AG09309 (cell line): ENCODE results near the gene TCF19.
A peak's percentile ranks its signal among the peaks of the same experiment; 100 is the strongest.

Experiments
- DNase-seq: peaks from one replicate; pipeline ENCODE4 v3.0.0-alpha.2; 2010; ENCODE audit warnings: low read depth
- H3K4me3 ChIP-seq: 2 replicates; pipeline ENCODE4 v1.5.1; 2011; ENCODE audit warnings: mild to moderate bottlenecking, low read depth, low read length, moderate library complexity; ENCODE audit not compliant: control insufficient read depth
- TF ChIP-seq, protein P1 (sequence below): IDR thresholded peaks from 2 replicates; pipeline ENCODE4 v1.5.1; 2011; ENCODE audit warnings: mild to moderate bottlenecking, low read depth, low read length, inconsistent platforms; ENCODE audit not compliant: insufficient read depth, control insufficient read depth; ENCODE audit errors: missing control alignments

Gene TCF19

DNA sequence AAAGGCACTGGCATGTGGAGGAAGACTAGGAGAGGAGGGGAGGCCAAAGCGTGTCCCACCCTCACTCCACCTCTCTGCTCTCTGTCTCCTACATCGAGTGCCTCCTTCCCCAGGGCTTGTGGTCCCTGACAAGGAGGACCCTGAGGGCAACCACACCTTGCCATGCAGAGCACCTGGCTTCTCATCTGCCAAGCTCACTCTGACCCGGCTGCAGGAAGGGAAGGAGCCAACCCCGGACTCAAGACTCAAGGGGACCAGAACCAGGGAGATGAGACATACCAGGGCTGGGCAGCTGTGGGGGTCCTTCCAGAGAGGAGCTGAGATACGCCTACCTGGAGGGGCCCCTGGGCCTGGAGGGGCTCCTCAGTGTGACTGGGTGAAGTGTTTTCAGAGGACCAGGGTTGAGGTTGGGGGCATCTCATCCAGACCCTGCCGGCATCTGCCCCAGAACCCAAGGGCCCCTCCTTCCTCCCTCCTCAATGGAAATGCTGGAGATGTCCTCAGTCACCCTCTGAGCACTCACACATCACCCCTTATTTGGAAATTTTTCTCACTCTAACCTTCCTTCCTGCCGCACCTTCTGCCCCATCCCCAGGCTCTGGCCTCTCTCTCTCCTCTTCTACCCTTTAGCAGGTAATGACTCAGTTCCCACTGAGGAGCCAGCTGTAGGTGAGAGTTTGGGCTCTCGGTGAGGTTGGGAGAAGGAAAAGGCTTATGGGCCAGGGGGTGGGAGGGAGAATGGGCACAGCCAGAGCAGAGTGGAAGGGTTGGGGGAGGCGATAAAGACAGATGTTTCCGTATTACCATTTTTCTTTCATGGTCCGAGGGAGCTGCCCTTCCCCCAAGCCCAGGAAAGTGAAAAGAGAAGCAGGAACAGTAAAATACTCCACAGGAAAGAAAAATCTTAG is 44.1 kb downstream of the TCF19 start:
- no peak overlapping the region for H3K4me3 ChIP-seq
- DNase-seq = no peak
- TF ChIP-seq, protein P1, sequence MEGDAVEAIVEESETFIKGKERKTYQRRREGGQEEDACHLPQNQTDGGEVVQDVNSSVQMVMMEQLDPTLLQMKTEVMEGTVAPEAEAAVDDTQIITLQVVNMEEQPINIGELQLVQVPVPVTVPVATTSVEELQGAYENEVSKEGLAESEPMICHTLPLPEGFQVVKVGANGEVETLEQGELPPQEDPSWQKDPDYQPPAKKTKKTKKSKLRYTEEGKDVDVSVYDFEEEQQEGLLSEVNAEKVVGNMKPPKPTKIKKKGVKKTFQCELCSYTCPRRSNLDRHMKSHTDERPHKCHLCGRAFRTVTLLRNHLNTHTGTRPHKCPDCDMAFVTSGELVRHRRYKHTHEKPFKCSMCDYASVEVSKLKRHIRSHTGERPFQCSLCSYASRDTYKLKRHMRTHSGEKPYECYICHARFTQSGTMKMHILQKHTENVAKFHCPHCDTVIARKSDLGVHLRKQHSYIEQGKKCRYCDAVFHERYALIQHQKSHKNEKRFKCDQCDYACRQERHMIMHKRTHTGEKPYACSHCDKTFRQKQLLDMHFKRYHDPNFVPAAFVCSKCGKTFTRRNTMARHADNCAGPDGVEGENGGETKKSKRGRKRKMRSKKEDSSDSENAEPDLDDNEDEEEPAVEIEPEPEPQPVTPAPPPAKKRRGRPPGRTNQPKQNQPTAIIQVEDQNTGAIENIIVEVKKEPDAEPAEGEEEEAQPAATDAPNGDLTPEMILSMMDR = no peak

DNA sequence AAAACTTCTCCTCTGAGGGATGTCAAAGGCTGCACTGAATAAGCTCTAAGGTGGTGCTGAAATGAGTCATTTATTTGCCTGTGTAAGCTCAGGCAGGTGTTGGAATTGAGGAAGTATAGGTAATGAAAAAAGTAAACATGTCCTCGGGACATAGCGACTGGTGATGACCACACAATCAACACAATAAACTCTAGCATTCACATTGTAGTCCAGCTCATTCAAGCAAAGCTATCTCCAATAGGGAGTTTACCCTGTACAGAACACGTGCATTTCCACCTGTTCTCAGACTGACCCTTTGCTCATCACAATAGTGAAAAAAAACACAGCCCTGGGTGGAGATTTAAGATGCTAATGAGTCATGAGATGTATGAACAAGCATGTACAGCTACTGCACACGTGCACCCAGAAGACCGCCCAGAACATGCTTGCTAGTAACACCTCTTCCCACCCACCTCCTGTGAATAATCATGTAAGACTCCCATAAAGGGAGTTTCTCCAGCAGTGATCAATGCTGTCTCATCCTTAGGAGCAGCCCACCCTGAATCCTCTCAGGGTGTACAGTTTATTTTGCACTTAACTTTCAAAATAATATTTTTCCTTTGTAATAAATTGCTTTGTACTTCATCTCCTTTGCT is 45.1 kb downstream of the TCF19 start:
- no peak for DNase-seq

DNA sequence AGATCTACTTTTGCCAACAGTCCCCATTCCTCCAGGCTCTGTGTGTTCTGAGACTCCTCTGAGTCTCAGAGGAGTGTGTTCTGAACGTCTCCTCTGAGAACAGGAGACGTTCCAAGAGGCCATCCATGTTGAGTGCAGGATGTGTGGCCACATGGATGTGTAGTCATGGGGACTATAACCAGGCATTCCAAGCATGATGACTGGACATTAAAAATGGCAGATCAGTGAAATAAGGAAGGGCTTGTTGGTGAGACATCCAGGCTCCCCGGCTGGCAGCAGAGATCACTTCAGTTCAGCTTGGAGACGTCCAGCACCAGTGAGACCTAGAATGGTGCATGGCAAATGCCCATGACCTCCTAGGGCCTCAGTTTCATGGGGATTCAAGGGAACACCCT is 46.4 kb downstream of the TCF19 start:
- H3K4me3 ChIP-seq = no peak overlapping the region
- TF ChIP-seq, protein P1 = no peak
- no peak for DNase-seq

More for the DNA sequence above, 45.1 kb downstream of the TCF19 start:
- peak overlapping the region; percentile 25 for H3K4me3 ChIP-seq
- TF ChIP-seq, protein P1 = no peak

DNA sequence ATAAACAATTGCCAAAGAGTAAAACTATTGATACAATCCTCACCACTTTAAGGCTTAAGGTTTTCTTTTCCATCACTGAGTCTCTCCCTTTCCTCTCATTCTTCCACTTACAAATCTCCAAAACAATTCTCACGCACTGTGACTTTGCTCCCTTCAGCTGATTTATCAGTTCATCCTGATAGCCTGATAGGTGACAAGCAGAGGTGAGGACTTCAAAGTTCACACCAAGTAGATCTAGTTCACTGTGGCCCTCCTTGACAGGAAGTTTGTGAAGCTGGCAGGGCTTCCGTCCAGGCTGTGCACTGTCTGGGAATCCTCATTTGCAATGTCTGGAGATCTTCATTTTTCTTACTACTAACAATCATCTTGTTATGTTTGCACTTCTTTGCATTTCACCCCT is 47.2 kb downstream of the TCF19 start:
- TF ChIP-seq, protein P1 = no peak
- no peak overlapping the region for H3K4me3 ChIP-seq
- DNase-seq = no peak

DNA sequence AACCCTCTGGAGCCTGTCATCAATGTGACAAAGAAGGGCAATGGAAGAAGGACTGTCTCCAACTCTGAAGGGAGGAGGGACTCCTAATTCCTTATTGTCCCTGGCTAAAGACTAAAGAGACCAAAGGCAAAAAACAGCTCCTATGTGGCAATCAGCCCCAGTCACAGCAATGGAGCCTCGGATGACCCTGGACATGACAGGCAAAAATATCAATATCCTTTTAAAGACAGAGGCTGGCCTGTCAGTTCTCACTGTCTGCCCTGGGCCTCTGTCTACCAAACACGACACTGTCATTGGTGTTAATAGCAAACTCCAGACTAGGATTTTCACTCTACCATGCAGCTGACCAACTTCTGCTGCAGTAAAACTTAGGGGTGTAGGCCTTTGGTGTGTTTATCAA is 50.1 kb downstream of the TCF19 start:
- DNase-seq = no peak
- TF ChIP-seq, protein P1 = no peak
- H3K4me3 ChIP-seq = no peak overlapping the region

DNA sequence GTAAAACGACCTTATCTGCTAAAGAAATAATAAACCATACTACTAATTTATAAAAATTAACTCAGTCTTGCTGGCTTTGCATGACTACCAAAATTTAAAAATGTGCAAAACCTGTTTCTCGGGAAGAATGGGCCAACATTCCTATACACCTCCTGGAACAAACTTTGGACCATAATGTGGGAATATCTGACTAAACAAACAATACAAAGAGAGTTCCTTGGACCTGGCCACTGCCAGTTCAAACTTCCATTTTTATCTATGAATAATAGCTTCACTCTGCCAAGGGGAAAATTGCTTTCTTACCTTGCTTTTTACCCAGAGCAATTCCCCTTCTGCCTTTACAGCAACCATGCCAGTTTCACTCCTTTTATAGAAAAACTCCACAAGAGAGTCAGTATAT is 50.7 kb downstream of the TCF19 start:
- DNase-seq = no peak
- no peak overlapping the region for H3K4me3 ChIP-seq
- TF ChIP-seq, protein P1 = no peak
